Activated naive CD8-positive, alpha-beta T cell (primary cell): ENCODE data around the gene OR4K5.

Experiments
- H3K27ac Mint-ChIP-seq: one replicate; pipeline ENCODE4 v1.8.0; 2021; ENCODE audit warnings: mixed read lengths
- H3K27me3 Mint-ChIP-seq: one replicate; pipeline ENCODE4 v1.8.0; 2021; ENCODE audit warnings: mixed read lengths
- H3K36me3 Mint-ChIP-seq: one replicate; pipeline ENCODE4 v1.8.0; 2021; ENCODE audit warnings: mixed read lengths
- H3K4me1 Mint-ChIP-seq: one replicate; pipeline ENCODE4 v1.8.0; 2021; ENCODE audit warnings: low read depth, mixed read lengths
- H3K4me3 Mint-ChIP-seq: one replicate; pipeline ENCODE4 v1.8.0; 2021; ENCODE audit warnings: mild to moderate bottlenecking, mixed read lengths
- H3K9me3 Mint-ChIP-seq: one replicate; pipeline ENCODE4 v1.8.0; 2021; ENCODE audit warnings: low read depth, mixed read lengths

The OR4K5 gene

GRCh38 chr14:19920021-19920657 is at the start of gene OR4K5:
TSS of gene OR4K5 (plus strand) at chr14:19920607. CDS start at chr14:19920607, 0 bp downstream.
- H3K27ac Mint-ChIP-seq = no peak within 1 kb of the TSS
- H3K4me1 Mint-ChIP-seq = no peaks in the 10 kb centered on the region
- no peaks in the 10 kb centered on the region for H3K27me3 Mint-ChIP-seq
- H3K4me3 Mint-ChIP-seq = no peak within 1 kb of the TSS
- no peaks in the 10 kb centered on the region for H3K9me3 Mint-ChIP-seq
- no peaks in the 10 kb centered on the region for H3K36me3 Mint-ChIP-seq

GRCh38 chr14:19873178-19873577 is 47.2 kb upstream of the OR4K5 start:
- H3K27ac Mint-ChIP-seq = no peak overlapping the region
- H3K36me3 Mint-ChIP-seq = no peaks in the 10 kb centered on the region
- H3K4me3 Mint-ChIP-seq = no peak overlapping the region
- no peaks in the 10 kb centered on the region for H3K4me1 Mint-ChIP-seq
- H3K9me3 Mint-ChIP-seq = no peaks in the 10 kb centered on the region
- no peaks in the 10 kb centered on the region for H3K27me3 Mint-ChIP-seq

- Mint-ChIP-seq H3K9me3 (no peaks in the 10 kb centered on the region), H3K27me3 (no peaks in the 10 kb centered on the region), H3K27ac (no peak within 1 kb of the TSS), H3K4me1 (no peaks in the 10 kb centered on the region), H3K4me3 (no peak within 1 kb of the TSS), H3K36me3 (no peaks in the 10 kb centered on the region)
Observed at GRCh38 chr14:19874842-19875241, 45.6 kb upstream of the OR4K5 start, which contains the start of gene OR4K2. TSS of gene OR4K2 (plus strand) at chr14:19875142. CDS start at chr14:19876268, 1,126 bp downstream.

DNA sequence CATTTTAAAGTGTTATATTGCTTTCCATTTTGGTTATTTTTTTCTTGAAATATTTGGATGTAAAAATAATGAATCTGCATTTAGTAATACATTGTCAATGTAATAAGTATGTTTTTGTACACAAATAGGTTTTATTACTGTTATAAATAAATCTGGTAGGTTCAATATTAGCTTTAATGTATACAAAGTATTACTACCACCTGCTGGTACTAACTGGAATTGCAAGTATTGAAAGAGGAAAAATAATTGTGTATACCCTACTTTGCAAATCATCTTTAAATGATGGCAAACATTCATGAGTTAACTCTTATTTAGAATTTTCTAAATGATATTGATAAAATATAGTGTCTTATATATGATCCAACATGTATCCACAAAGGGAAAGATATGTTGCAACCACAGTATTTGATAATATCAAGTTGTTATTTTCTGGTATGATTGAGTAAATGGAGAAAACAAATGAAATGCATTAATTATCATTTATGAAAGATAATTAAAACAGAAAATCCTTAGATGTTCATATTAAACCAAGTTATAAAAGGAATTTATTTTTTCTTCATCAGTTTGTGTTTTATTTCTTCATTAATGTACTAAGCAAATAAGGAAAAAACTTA is 42.3 kb upstream of the OR4K5 start:
- Mint-ChIP-seq H3K4me1 (no peaks in the 10 kb centered on the region), H3K4me3 (no peak overlapping the region), H3K9me3 (no peaks in the 10 kb centered on the region), H3K36me3 (no peaks in the 10 kb centered on the region), H3K27me3 (no peaks in the 10 kb centered on the region), H3K27ac (no peak overlapping the region)

GRCh38 chr14:19895282-19895681 is 25.1 kb upstream of the OR4K5 start:
- Mint-ChIP-seq H3K27me3 (no peaks in the 10 kb centered on the region), H3K27ac (no peak overlapping the region), H3K36me3 (peaks cover 9% of the 10 kb centered on the region), H3K4me3 (no peak overlapping the region), H3K9me3 (peaks cover 31% of the 10 kb centered on the region), H3K4me1 (no peaks in the 10 kb centered on the region)

DNA sequence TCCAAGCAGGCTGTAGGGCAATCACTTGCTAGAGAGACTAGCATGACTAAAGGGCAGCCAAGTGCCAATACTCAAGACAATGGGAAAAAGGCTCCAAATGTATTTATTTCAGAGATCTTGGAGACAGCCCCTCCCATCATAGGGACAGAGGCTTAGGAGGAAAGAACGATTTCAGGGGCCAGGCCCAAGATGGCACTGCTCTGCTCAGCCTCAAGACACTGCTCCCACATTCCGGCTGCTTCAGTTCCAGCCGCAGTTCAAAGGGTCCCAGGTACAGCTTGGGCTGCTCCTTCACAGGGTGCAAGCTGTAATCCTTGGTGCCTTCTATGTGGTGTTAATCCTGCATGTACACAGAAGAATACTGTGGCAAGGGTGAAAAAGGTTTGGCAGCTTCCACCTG is 19.4 kb upstream of the OR4K5 start:
- Mint-ChIP-seq H3K4me1 (no peaks in the 10 kb centered on the region), H3K9me3 (peaks cover 27% of the 10 kb centered on the region), H3K4me3 (no peak overlapping the region), H3K27ac (no peak overlapping the region), H3K36me3 (peaks cover 4% of the 10 kb centered on the region), H3K27me3 (no peaks in the 10 kb centered on the region)

DNA sequence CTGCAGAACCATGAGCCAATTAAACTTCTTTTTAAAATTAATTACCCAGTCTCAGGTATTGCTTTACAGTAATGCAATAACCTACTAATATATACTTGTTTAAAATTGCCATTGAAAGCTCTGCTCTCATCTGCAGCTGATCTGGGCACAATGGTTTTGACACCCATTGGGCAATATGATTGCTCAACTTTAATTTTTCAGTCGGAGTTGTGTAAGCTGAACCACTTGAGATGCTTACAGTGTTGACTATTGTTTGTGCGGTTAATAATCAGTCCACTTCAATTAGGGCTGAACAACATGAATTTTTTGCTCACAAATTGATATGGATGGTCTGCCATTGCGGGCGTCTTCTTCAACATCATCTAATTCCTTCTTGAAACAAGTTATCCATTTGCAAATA is 18.0 kb upstream of the OR4K5 start:
- Mint-ChIP-seq H3K4me3 (no peak overlapping the region), H3K9me3 (peaks cover 16% of the 10 kb centered on the region), H3K36me3 (peaks cover 4% of the 10 kb centered on the region), H3K27ac (no peak overlapping the region), H3K27me3 (no peaks in the 10 kb centered on the region), H3K4me1 (no peaks in the 10 kb centered on the region)

- H3K4me3 Mint-ChIP-seq = no peak overlapping the region
- no peak overlapping the region for H3K27ac Mint-ChIP-seq
- peaks cover 10% of the 10 kb centered on the region for H3K9me3 Mint-ChIP-seq
- no peaks in the 10 kb centered on the region for H3K4me1 Mint-ChIP-seq
- H3K36me3 Mint-ChIP-seq = peaks cover 1% of the 10 kb centered on the region
- H3K27me3 Mint-ChIP-seq = peaks cover 5% of the 10 kb centered on the region
Observed at GRCh38 chr14:19906665-19907064, 13.7 kb upstream of the OR4K5 start.

GRCh38 chr14:19911114-19911513 is 9.3 kb upstream of the OR4K5 start:
- H3K4me3 Mint-ChIP-seq = no peak overlapping the region
- H3K4me1 Mint-ChIP-seq = no peaks in the 10 kb centered on the region

DNA sequence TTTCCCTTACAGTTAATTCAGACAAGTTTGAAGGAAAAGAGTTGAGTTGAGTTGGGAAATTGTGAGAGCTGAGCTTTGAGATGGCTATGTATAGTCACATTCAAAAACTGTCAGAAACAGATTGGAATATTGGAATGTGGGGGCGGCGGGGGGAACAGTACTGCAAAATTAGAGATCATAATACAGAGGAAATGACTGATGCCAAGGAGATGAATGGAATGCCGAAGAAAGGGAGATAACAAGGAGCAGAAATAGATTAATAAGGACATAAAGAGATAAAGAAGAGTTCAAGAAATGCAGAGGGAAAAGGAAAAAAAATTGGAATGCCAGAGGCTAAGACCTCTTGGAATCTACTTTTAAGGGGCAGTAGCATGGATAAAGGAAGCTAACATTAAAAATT is 3.2 kb upstream of the OR4K5 start:
- Mint-ChIP-seq H3K4me1 (no peaks in the 10 kb centered on the region), H3K27me3 (no peaks in the 10 kb centered on the region), H3K4me3 (no peak overlapping the region), H3K36me3 (no peaks in the 10 kb centered on the region), H3K9me3 (no peaks in the 10 kb centered on the region), H3K27ac (no peak overlapping the region)

More at GRCh38 chr14:19911114-19911513, 9.3 kb upstream of the OR4K5 start:
- H3K27me3 Mint-ChIP-seq = peaks cover 6% of the 10 kb centered on the region
- peaks cover 10% of the 10 kb centered on the region for H3K9me3 Mint-ChIP-seq
- H3K27ac Mint-ChIP-seq = no peak overlapping the region
- peaks cover 2% of the 10 kb centered on the region for H3K36me3 Mint-ChIP-seq

- no peak overlapping the region for H3K27ac Mint-ChIP-seq
- no peaks in the 10 kb centered on the region for H3K36me3 Mint-ChIP-seq
Observed at GRCh38 chr14:19917955-19918518, 2.4 kb upstream of the OR4K5 start.

GRCh38 chr14:19918553-19919264 is 1.7 kb upstream of the OR4K5 start:
- Mint-ChIP-seq H3K4me1 (no peaks in the 10 kb centered on the region), H3K27ac (no peak overlapping the region), H3K9me3 (no peaks in the 10 kb centered on the region), H3K27me3 (no peaks in the 10 kb centered on the region), H3K4me3 (no peak overlapping the region), H3K36me3 (no peaks in the 10 kb centered on the region)

More at GRCh38 chr14:19917955-19918518, 2.4 kb upstream of the OR4K5 start:
- H3K4me3 Mint-ChIP-seq = no peak overlapping the region
- no peaks in the 10 kb centered on the region for H3K4me1 Mint-ChIP-seq
- no peaks in the 10 kb centered on the region for H3K27me3 Mint-ChIP-seq
- H3K9me3 Mint-ChIP-seq = no peaks in the 10 kb centered on the region

DNA sequence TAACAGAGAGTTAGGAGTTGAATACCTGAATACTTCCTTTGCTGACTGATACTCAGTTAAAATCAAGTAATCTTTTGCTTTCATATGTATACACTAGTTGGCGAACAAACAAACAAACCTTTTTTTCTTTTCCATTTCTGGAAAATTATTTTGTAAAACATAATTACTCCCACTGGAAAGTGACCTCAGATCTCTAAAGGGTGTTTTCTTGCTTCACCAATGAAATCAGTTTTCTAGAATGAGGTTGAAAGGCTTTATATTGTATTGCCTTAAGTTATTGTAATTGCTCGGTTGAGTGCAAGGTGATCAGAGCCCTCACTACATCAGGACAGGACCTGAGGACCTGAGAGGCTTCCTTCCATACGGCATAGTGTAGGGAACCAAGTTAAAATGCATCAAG is 10.2 kb downstream of the OR4K5 start, which contains the start of gene OR4K1:
TSS of gene OR4K1 (plus strand) at position 301 of the 400 bp plus-strand sequence. CDS start 4,750 bp downstream, outside the sequence.
- H3K27me3 Mint-ChIP-seq = no peaks in the 10 kb centered on the region
- no peaks in the 10 kb centered on the region for H3K36me3 Mint-ChIP-seq
- H3K4me1 Mint-ChIP-seq = no peaks in the 10 kb centered on the region
- H3K9me3 Mint-ChIP-seq = no peaks in the 10 kb centered on the region
- H3K27ac Mint-ChIP-seq = no peak within 1 kb of the TSS
- H3K4me3 Mint-ChIP-seq = no peak within 1 kb of the TSS

GRCh38 chr14:19941668-19942067 is 21.3 kb downstream of the OR4K5 start:
- no peaks in the 10 kb centered on the region for H3K4me1 Mint-ChIP-seq

More at GRCh38 chr14:19941668-19942067, 21.3 kb downstream of the OR4K5 start:
- Mint-ChIP-seq H3K27me3 (peaks cover 1% of the 10 kb centered on the region), H3K36me3 (no peaks in the 10 kb centered on the region), H3K27ac (no peak overlapping the region), H3K9me3 (peaks cover 4% of the 10 kb centered on the region), H3K4me3 (no peak overlapping the region)
